HepG2 (cell line): ENCODE results near the gene ABTB2. TPM values are rescaled to one million over a fixed set of nuclear protein-coding genes. Genes with fewer than 3 reads are reported as not detected.

Experiments
- ATAC-seq: fragments of 200-7000 bp; cut with Tn5 transposase; 3 replicates; pipeline ENCODE4 v1.9.1; 2020; ENCODE audit warnings: mild to moderate bottlenecking, moderate library complexity
- BruUV-seq: library from RNA; stranded (reverse); fragments of 400-500 nt; replicated peaks from 2 replicates; lab custom pipeline; 2021; lab: Mats Ljungman, UMichigan
- CTCF ChIA-PET: fragments of 300-600 bp; formaldehyde crosslinking; extraction: SDS; loops from one replicate; lab custom pipeline; 2021; ENCODE audit warnings: low total read pairs, inconsistent platforms, low intra/inter-chr PET ratio; lab: Yijun Ruan, JAX
- POLR2A ChIA-PET: fragments of 350-600 bp; sonication (Branson Sonifier 250); formaldehyde crosslinking; loops from one replicate; lab custom pipeline; 2020; ENCODE audit warnings: antibody characterized with exemption, inconsistent platforms; lab: Yijun Ruan, JAX
- DNase-seq: peaks from one replicate; pipeline ENCODE4 v3.0.0-alpha.2; 2015; ENCODE audit warnings: low spot score
- FAIRE-seq: peaks from 3 replicates; lab custom pipeline; 2011; peaks lifted over from hg19 to GRCh38; lab: Jason Lieb, UNC
- H2AFZ ChIP-seq: one replicate; pipeline ENCODE4 v1.6.1; 2011; ENCODE audit warnings: low read length, inconsistent platforms
- H3K27ac ChIP-seq: fragments of 300-600 bp; 3 replicates; pipeline ENCODE4 v1.8.0; 2011; ENCODE audit warnings: mixed run types, mild to moderate bottlenecking, mixed read lengths, low read length, inconsistent platforms; ENCODE audit not compliant: insufficient read depth; ENCODE audit errors: extremely low read length
- H3K27me3 ChIP-seq, 2 experiments: fragments of 200-600 bp in 1 of 2; 2 replicates in 1 of 2; 3 replicates in 1 of 2; pipeline versions ENCODE4 v1.6.0 to v1.8.0; 2011; ENCODE audit warnings: low read length in 2 of 2, mild to moderate bottlenecking in 2 of 2, moderate library complexity in 2 of 2, inconsistent platforms in 1 of 2; ENCODE audit not compliant: insufficient read depth in 2 of 2, control insufficient read depth in 1 of 2
- H3K36me3 ChIP-seq, 2 experiments: fragments of 200-600 bp in 1 of 2; replicated peaks in 1 of 2; 2 replicates in 1 of 2; 3 replicates in 1 of 2; pipeline versions ENCODE4 v1.5.1 to v1.8.0; 2011; ENCODE audit warnings: low read length in 2 of 2, inconsistent platforms in 1 of 2; ENCODE audit not compliant: insufficient read depth in 2 of 2, control insufficient read depth in 1 of 2
- H3K4me1 ChIP-seq: 2 replicates; pipeline ENCODE4 v1.5.1; 2012; ENCODE audit warnings: low read length, inconsistent platforms; ENCODE audit not compliant: insufficient read depth
- H3K4me2 ChIP-seq: 2 replicates; pipeline ENCODE4 v1.6.0; 2011; ENCODE audit warnings: low read depth, low read length, inconsistent platforms
- H3K4me3 ChIP-seq, 3 experiments: fragments of 200-600 bp in 1 of 3; sonication (generic), shearing (Covaris generic) in 1 of 3; replicated peaks in 1 of 3; 2 replicates each; pipeline ENCODE4 v1.5.1; 2011 to 2016; ENCODE audit warnings: low read length in 3 of 3, inconsistent platforms in 2 of 3, low read depth in 2 of 3, mild to moderate bottlenecking in 2 of 3, control low read depth in 1 of 3, mixed read lengths in 1 of 3; ENCODE audit not compliant: insufficient read depth in 1 of 3
- H3K79me2 ChIP-seq: one replicate; pipeline ENCODE4 v1.6.1; 2011; ENCODE audit warnings: low read length, inconsistent platforms; ENCODE audit not compliant: insufficient read depth
- H3K9ac ChIP-seq: 2 replicates; pipeline ENCODE4 v1.6.0; 2011; ENCODE audit warnings: mild to moderate bottlenecking, low read depth, low read length, inconsistent platforms; ENCODE audit not compliant: insufficient read depth
- H3K9me3 ChIP-seq: 2 replicates; pipeline ENCODE4 v1.5.1; 2012; ENCODE audit warnings: mild to moderate bottlenecking, low read length
- H4K20me1 ChIP-seq: 2 replicates; pipeline ENCODE4 v1.6.0; 2011; ENCODE audit warnings: inconsistent platforms, mild to moderate bottlenecking, low read length, moderate library complexity; ENCODE audit not compliant: insufficient read depth
- CREB1 ChIP-seq, 2 experiments: fragments of 450-650 bp in 1 of 2; IDR thresholded peaks; 2 replicates each; pipeline ENCODE4 v1.6.1; 2016 to 2017; ENCODE audit warnings: control low read depth in 1 of 2, mild to moderate bottlenecking in 1 of 2, missing compliant biosample characterization in 1 of 2, missing genetic modification characterization in 1 of 2
- SIN3A ChIP-seq: IDR thresholded peaks from 2 replicates; pipeline ENCODE4 v1.6.1; 2011; ENCODE audit warnings: low read depth, mild to moderate bottlenecking, control low read depth, low read length, borderline replicate concordance
- THAP11 ChIP-seq: IDR thresholded peaks from 2 replicates; pipeline ENCODE4 v1.6.1; 2016; ENCODE audit warnings: missing biosample characterization, missing genetic modification reagents
- ZFAT ChIP-seq: sonication (generic); formaldehyde crosslinking; conservative IDR thresholded peaks from 2 replicates; pipeline ENCODE4 v1.8.1; 2023; ENCODE audit warnings: missing genetic modification reagents, inconsistent platforms
- ZNF337 ChIP-seq: sonication (generic); formaldehyde crosslinking; IDR thresholded peaks from 2 replicates; pipeline ENCODE4 v1.5.1; 2020; ENCODE audit warnings: missing genetic modification reagents, low read depth, mild to moderate bottlenecking, borderline replicate concordance
- ZNF510 ChIP-seq: sonication (generic); formaldehyde crosslinking; IDR thresholded peaks from 2 replicates; pipeline ENCODE4 v1.4.0; 2020; ENCODE audit warnings: low read depth, mild to moderate bottlenecking, missing genetic modification reagents
- ZNF557 ChIP-seq: sonication (generic); formaldehyde crosslinking; IDR thresholded peaks from 2 replicates; pipeline ENCODE4 v1.4.0; 2020; ENCODE audit warnings: missing genetic modification reagents
- ZNF776 ChIP-seq: sonication (generic); formaldehyde crosslinking; IDR thresholded peaks from 2 replicates; pipeline ENCODE4 v1.4.0; 2020; ENCODE audit warnings: mild to moderate bottlenecking, missing genetic modification reagents
- WGBS: methylation state at CpG from one replicate; pipeline ENCODE4 v1.1.6; 2017; ENCODE audit warnings: low lambda C conversion rate; 5-methylcytosine and 5-hydroxymethylcytosine counted together
- in situ Hi-C: cut with HindIII; loops from 2 replicates; pipeline ENCODE4 v1.10.0; 2017; ENCODE audit warnings: low pct_unique_long_range_greater_than_20kb; ENCODE audit not compliant: extremely low pct_ligation_motif_present
- intact Hi-C: fragments of 100-400 bp; cut with micrococcal nuclease; formaldehyde crosslinking; loops from one replicate; pipeline ENCODE4 v1.10.0; 2022; ENCODE audit not compliant: unreplicated experiment
- polyA plus RNA-seq, 8 experiments: library from polyadenylated mRNA; depleted of rRNA in 3 of 8; stranded (reverse) in 7 of 8; unstranded in 1 of 8; fragments of >200 nt; fragmentation: Illumina TruSeq in 4 of 8; extraction: Trizol in 4 of 8; gene quantifications; 2 replicates each; pipeline versions ENCODE4 v1.2.1 to v1.2.3, GENCODE V29; 2011 to 2016; ENCODE audit warnings: low read depth in 4 of 8, missing spikeins in 1 of 8, mixed read lengths in 1 of 8; ENCODE audit not compliant: insufficient read depth in 1 of 8
- total RNA-seq, 5 experiments: library from RNA; depleted of rRNA; stranded (reverse); fragments of >200 nt; fragmentation: Illumina TruSeq; extraction: Trizol; gene quantifications; 2 replicates each; pipeline ENCODE4 v1.2.3, GENCODE V29; 2016; ENCODE audit warnings: low read depth in 1 of 5

ABTB2 gene
- total and polyA plus RNA-seq, 2 of the 13 experiments (the other 11 are each of a cell fraction or from before 2014, with no cell fraction given), result 5.1 to 15.4 TPM

GRCh38 chr11:34382532-34383276 is 24.9 kb upstream of the ABTB2 start:
- DNase-seq, result no peak
- Histone ChIP-seq H3K4me1 (peaks cover 10% of the 10 kb centered on the region), H3K4me2 (no peak overlapping the region), H4K20me1 (no peaks in the 10 kb centered on the region), H2AFZ (no peak overlapping the region), H3K27ac (no peak overlapping the region), H3K9me3 (peaks cover 7% of the 10 kb centered on the region), H3K4me3 (no peak overlapping the region), H3K79me2 (no peaks in the 10 kb centered on the region), H3K27me3 (no peaks in the 10 kb centered on the region), H3K36me3 (no peaks in the 10 kb centered on the region), H3K9ac (no peak overlapping the region)
- POLR2A ChIA-PET, result no interaction called here
- in situ Hi-C loops (no loop called here), intact Hi-C loops (no loop called here)
- TF ChIP-seq ZNF510 (CRISPR knock-in tag) (no peak), SIN3A (no peak), THAP11 (CRISPR knock-in tag) (no peak), CREB1 (IDR thresholded peaks at IDR 0.05) (no peak), CREB1 (CRISPR knock-in tag; IDR thresholded peaks at IDR 0.05) (no peak), ZNF557 (CRISPR knock-in tag) (no peak), ZNF776 (CRISPR knock-in tag) (no peak)
- no peak for ATAC-seq
- CTCF ChIA-PET, result no interaction called here
- FAIRE-seq, result no peak
- no TSS peak for BruUV-seq
- WGBS, result 55% methylated on average over 5 of the region's 5 CpGs

GRCh38 chr11:34381775-34382174 is 24.0 kb upstream of the ABTB2 start:
- H3K4me3 ChIP-seq, result no peak overlapping the region
- intact Hi-C loops (no loop called here), in situ Hi-C loops (no loop called here)
- peaks cover 10% of the 10 kb centered on the region for H3K4me1 ChIP-seq
- no peak overlapping the region for H3K9ac ChIP-seq
- no peaks in the 10 kb centered on the region for H3K27me3 ChIP-seq
- no peaks in the 10 kb centered on the region for H4K20me1 ChIP-seq
- ChIA-PET CTCF (no interaction called here), POLR2A (no interaction called here)
- H3K36me3 ChIP-seq, result no peaks in the 10 kb centered on the region
- DNase-seq, result no peak
- H3K9me3 ChIP-seq, result peaks cover 16% of the 10 kb centered on the region
- no peak for ATAC-seq
- H3K79me2 ChIP-seq, result no peaks in the 10 kb centered on the region
- FAIRE-seq, result no peak
- WGBS, result 0% methylated on average over 1 of the region's 1 CpG
- no peak overlapping the region for H3K4me2 ChIP-seq
- no TSS peak for BruUV-seq
- TF ChIP-seq ZFAT (no peak), ZNF337 (CRISPR knock-in tag) (peak; percentile 87; the same call in 1 of the 2 replicates)
- H3K27ac ChIP-seq, result no peak overlapping the region
- no peak overlapping the region for H2AFZ ChIP-seq
